T-cell (primary cell): ENCODE measurements around the gene MGST2. TPM values are rescaled to one million over a fixed set of nuclear protein-coding genes. Genes with fewer than 3 reads are reported as not detected.

Source experiments
- ATAC-seq, 4 experiments: fragments of 200-7000 bp in 3 of 4; fragments of 150-1000 bp in 1 of 4; cut with Tn5 transposase; replicated peaks in 1 of 4; 1 replicate in 3 of 4; 2 replicates in 1 of 4; pipeline ENCODE4 v1.10.0; 2021; ENCODE audit warnings: moderate library complexity in 3 of 4, mild to moderate bottlenecking in 2 of 4, moderate number of reproducible peaks in 1 of 4
- CTCF ChIA-PET, 2 donors: fragments of 300-600 bp; sonication (Branson Sonifier 250); formaldehyde crosslinking; loops; one replicate each; lab custom pipeline; 2022; ENCODE audit warnings: antibody characterized with exemption in 2 of 2; lab: Charles Lee
- POLR2A ChIA-PET, 2 donors: fragments of 300-600 bp; sonication (Branson Sonifier 250); formaldehyde crosslinking; loops; one replicate each; lab custom pipeline; 2022; ENCODE audit warnings: antibody characterized with exemption in 2 of 2; lab: Charles Lee
- DNase-seq, 35 experiments: peaks; one replicate each; pipeline versions ENCODE4 v3.0.0 to v3.0.0-alpha.2; 2013 to 2023
- H3K27ac ChIP-seq: one replicate; pipeline ENCODE4 v1.5.1; 2013; ENCODE audit warnings: low read length
- H3K27me3 ChIP-seq, 2 experiments: replicated peaks in 1 of 2; 1 replicate in 1 of 2; 2 replicates in 1 of 2; pipeline versions ENCODE4 v1.6.1 to v1.7.0; 2013; ENCODE audit warnings: low read length in 1 of 2, mixed read lengths in 1 of 2; ENCODE audit not compliant: control insufficient read depth in 2 of 2, insufficient read depth in 2 of 2; ENCODE audit errors: extremely low read depth in 1 of 2
- H3K36me3 ChIP-seq, 2 donors: 1 replicate in 1 of 2; 2 replicates in 1 of 2; pipeline versions ENCODE4 v1.6.1 to v1.7.0; 2013; ENCODE audit warnings: low read length in 1 of 2; ENCODE audit not compliant: control insufficient read depth in 2 of 2, insufficient read depth in 1 of 2; ENCODE audit errors: extremely low read depth in 1 of 2
- H3K4me1 ChIP-seq, 2 experiments: 1 replicate in 1 of 2; 2 replicates in 1 of 2; pipeline versions ENCODE4 v1.6.1 to v1.7.0; 2013; ENCODE audit warnings: low read length in 2 of 2, mixed read lengths in 1 of 2; ENCODE audit not compliant: insufficient read depth in 2 of 2, control insufficient read depth in 1 of 2; ENCODE audit errors: extremely low read depth in 1 of 2
- H3K4me3 ChIP-seq, 2 donors: 1 replicate in 1 of 2; 2 replicates in 1 of 2; pipeline versions ENCODE4 v1.5.1 to v1.7.0; 2013; ENCODE audit warnings: mild to moderate bottlenecking in 2 of 2, low read length in 1 of 2, moderate library complexity in 1 of 2; ENCODE audit not compliant: control insufficient read depth in 1 of 2; ENCODE audit errors: extremely low read depth in 1 of 2
- H3K9me3 ChIP-seq: 2 replicates; pipeline ENCODE4 v1.7.0; 2013
- H3K27ac Mint-ChIP-seq, 2 donors: one replicate each; pipeline ENCODE4 v1.8.0; 2020 to 2021; ENCODE audit warnings: mild to moderate bottlenecking in 2 of 2, mixed read lengths in 2 of 2
- H3K27me3 Mint-ChIP-seq, 2 donors: one replicate each; pipeline ENCODE4 v1.8.0; 2021 to 2022; ENCODE audit warnings: mixed read lengths in 2 of 2
- H3K36me3 Mint-ChIP-seq: one replicate; pipeline ENCODE4 v1.8.0; 2021; ENCODE audit warnings: mixed read lengths
- H3K4me1 Mint-ChIP-seq, 3 donors: one replicate each; pipeline ENCODE4 v1.8.0; 2020 to 2022; ENCODE audit warnings: mixed read lengths in 3 of 3, mild to moderate bottlenecking in 1 of 3
- H3K4me3 Mint-ChIP-seq, 3 donors: one replicate each; pipeline ENCODE4 v1.8.0; 2020 to 2022; ENCODE audit warnings: mild to moderate bottlenecking in 3 of 3, mixed read lengths in 3 of 3, moderate library complexity in 3 of 3
- H3K9me3 Mint-ChIP-seq, 3 donors: one replicate each; pipeline ENCODE4 v1.8.0; 2020 to 2022; ENCODE audit warnings: mixed read lengths in 3 of 3
- WGBS: methylation state at CpG from one replicate; pipeline ENCODE4 v1.1.5; 2013; ENCODE audit warnings: missing lambda C conversion rate; ENCODE audit not compliant: insufficient coverage; 5-methylcytosine and 5-hydroxymethylcytosine counted together
- total RNA-seq, 35 experiments: library from RNA in 6 of 35; stranded (reverse) in 6 of 35; fragments of 120-200 nt in 1 of 35; gene quantifications; one replicate each; pipeline versions ENCODE4 v1.2.1 to v1.2.4 and lab custom pipeline; 2013 to 2026

Gene MGST2
- total RNA-seq, 5 donors from 2014 or later (not counting 1 experiment from before 2014, with no cell fraction given) = 1.9 to 6.2 (median 3.1) TPM

- H3K4me3 ChIP-seq = no peak overlapping the region
- H3K27ac ChIP-seq = no peak overlapping the region
- ATAC-seq (no peak), DNase-seq (no peak)
- H3K4me1 Mint-ChIP-seq = peaks cover 0 to 9% (median 0%) of the 10 kb centered on the region in 3 donors
- no peaks in the 10 kb centered on the region for H3K36me3 ChIP-seq
- H3K27ac Mint-ChIP-seq = no peak overlapping the region
- ChIA-PET POLR2A (no interaction called here), CTCF (no interaction called here)
- H3K4me1 ChIP-seq = peaks cover 0 to 4% of the 10 kb centered on the region in 2 experiments
- H3K9me3 Mint-ChIP-seq = no peaks in the 10 kb centered on the region
- H3K27me3 ChIP-seq = peaks cover 0 to 3% of the 10 kb centered on the region in 2 experiments
- H3K9me3 ChIP-seq = no peaks in the 10 kb centered on the region
- H3K36me3 Mint-ChIP-seq = no peaks in the 10 kb centered on the region
- H3K27me3 Mint-ChIP-seq = peaks cover 0 to 3% of the 10 kb centered on the region in 2 donors
- 87% methylated on average over 5 of the region's 6 CpGs for WGBS
- no peak overlapping the region for H3K4me3 Mint-ChIP-seq
These were observed 79.6 kb downstream of the MGST2 start for GRCh38 chr4:139745111-139745639.

GRCh38 chr4:139746431-139747171 is 81.0 kb downstream of the MGST2 start:
- Mint-ChIP-seq H3K27ac (no peak overlapping the region), H3K27me3 (no peaks in the 10 kb centered on the region), H3K9me3 (no peaks in the 10 kb centered on the region), H3K4me1 (peaks cover 0 to 9% (median 0%) of the 10 kb centered on the region in 3 donors), H3K36me3 (no peaks in the 10 kb centered on the region), H3K4me3 (no peak overlapping the region)
- Histone ChIP-seq H3K9me3 (no peaks in the 10 kb centered on the region), H3K36me3 (no peaks in the 10 kb centered on the region), H3K27me3 (no peaks in the 10 kb centered on the region), H3K27ac (no peak overlapping the region), H3K4me1 (peaks cover 0 to 4% of the 10 kb centered on the region in 2 experiments), H3K4me3 (no peak overlapping the region)
- ATAC-seq (no peak), DNase-seq (no peak)
- WGBS = 87% methylated on average over 4 of the region's 12 CpGs
- POLR2A ChIA-PET = no interaction called here
- CTCF ChIA-PET = no interaction called here

GRCh38 chr4:139749338-139749737 is 83.7 kb downstream of the MGST2 start:
- H3K4me3 ChIP-seq = no peak overlapping the region
- ChIA-PET CTCF (interaction anchor here in 1 of 2 donors (0.6 kb wide), 1 partner anchor 75 kb away, joined by 4 read pairs; no protein-coding TSS in a partner anchor), POLR2A (interaction anchor here in 1 of 2 donors (0.6 kb wide), 1 partner anchor 603 kb away, joined by 4 read pairs; no protein-coding TSS in a partner anchor)
- no peak overlapping the region for H3K27ac ChIP-seq
- Mint-ChIP-seq H3K4me1 (peaks cover 0 to 9% (median 0%) of the 10 kb centered on the region in 3 donors), H3K36me3 (no peaks in the 10 kb centered on the region), H3K9me3 (no peaks in the 10 kb centered on the region), H3K27ac (no peak overlapping the region), H3K27me3 (no peaks in the 10 kb centered on the region), H3K4me3 (no peak overlapping the region)
- H3K9me3 ChIP-seq = no peaks in the 10 kb centered on the region
- WGBS = 28% methylated on average over 3 of the region's 6 CpGs
- H3K4me1 ChIP-seq = peaks cover 0 to 4% of the 10 kb centered on the region in 2 experiments
- ATAC-seq = no peak
- no peaks in the 10 kb centered on the region for H3K27me3 ChIP-seq
- no peak for DNase-seq
- no peaks in the 10 kb centered on the region for H3K36me3 ChIP-seq

DNA sequence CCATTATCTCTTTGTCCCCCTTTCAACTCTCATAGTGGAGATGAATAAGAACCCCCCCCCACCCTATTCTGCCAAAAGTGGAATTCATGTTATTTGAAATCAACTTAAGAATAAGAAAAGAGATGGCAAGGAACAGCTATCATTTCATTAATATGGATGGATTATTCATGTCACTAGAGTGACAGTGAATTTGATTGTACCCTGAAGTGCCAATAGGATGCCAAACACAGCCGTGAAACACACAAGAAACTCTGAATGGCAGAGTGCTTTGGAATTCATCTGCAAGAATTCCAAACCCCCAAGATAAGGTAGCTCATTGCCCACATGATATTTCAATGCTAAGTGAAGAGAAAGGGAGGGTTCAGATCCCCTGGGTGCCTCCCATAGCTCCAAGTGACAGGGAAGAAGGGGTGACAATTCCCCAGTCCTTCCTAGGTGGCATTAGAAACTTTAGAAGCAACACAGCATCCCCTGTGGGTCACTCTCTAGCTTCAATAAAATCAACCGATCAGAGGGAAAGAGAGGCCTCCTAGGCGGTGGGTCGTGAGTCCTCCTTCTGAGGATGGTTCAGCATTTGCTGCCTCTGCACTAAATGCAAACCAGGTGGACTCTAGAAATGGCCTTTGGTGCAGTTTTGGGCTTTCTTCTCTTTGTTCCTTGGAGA is 84.3 kb downstream of the MGST2 start:
- Mint-ChIP-seq H3K36me3 (no peaks in the 10 kb centered on the region), H3K9me3 (no peaks in the 10 kb centered on the region), H3K4me3 (no peak overlapping the region), H3K4me1 (peaks cover 0 to 9% (median 0%) of the 10 kb centered on the region in 3 donors), H3K27me3 (no peaks in the 10 kb centered on the region), H3K27ac (no peak overlapping the region)
- ChIA-PET POLR2A (no interaction called here), CTCF (no interaction called here)
- H3K4me3 ChIP-seq = no peak overlapping the region
- no peaks in the 10 kb centered on the region for H3K36me3 ChIP-seq
- H3K27ac ChIP-seq = no peak overlapping the region
- H3K9me3 ChIP-seq = no peaks in the 10 kb centered on the region
- no peaks in the 10 kb centered on the region for H3K27me3 ChIP-seq
- 77% methylated on average over 3 of the region's 4 CpGs for WGBS
- no peak for DNase-seq
- H3K4me1 ChIP-seq = peaks cover 0 to 4% of the 10 kb centered on the region in 2 experiments
- no peak for ATAC-seq

DNA sequence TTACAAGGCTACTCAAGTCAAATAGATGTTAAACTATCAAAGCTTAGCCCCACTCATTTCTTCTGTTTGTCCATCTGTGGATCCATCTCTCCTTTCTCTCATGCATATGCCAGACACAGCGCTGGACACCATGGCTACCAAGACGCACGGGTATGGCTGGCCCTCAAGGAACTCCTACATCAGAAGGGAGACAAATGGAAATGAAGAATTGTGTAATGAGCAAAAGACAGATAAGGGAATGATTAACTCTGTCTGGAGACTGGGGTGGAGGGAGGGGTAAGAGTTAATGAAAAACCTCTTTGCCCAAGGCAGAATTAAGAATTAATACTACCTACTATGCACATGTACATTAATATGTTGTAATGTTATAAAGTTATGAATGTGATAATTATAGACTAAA is 88.1 kb downstream of the MGST2 start:
- DNase-seq (no peak), ATAC-seq (no peak)
- Histone ChIP-seq H3K4me3 (no peak overlapping the region), H3K36me3 (no peaks in the 10 kb centered on the region), H3K27ac (no peak overlapping the region), H3K27me3 (no peaks in the 10 kb centered on the region), H3K9me3 (no peaks in the 10 kb centered on the region), H3K4me1 (peaks cover 0 to 7% of the 10 kb centered on the region in 2 experiments)
- Mint-ChIP-seq H3K4me3 (no peak overlapping the region), H3K27ac (no peak overlapping the region), H3K27me3 (no peaks in the 10 kb centered on the region), H3K36me3 (no peaks in the 10 kb centered on the region), H3K4me1 (peaks cover 1 to 11% (median 5%) of the 10 kb centered on the region in 3 donors), H3K9me3 (no peaks in the 10 kb centered on the region)
- ChIA-PET CTCF (no interaction called here), POLR2A (no interaction called here)
- 100% methylated on average over 2 of the region's 3 CpGs for WGBS
